Renal cortex interstitium (tissue), 11 donors: ENCODE measurements around the gene ALLC. TPM values are rescaled to one million over a fixed set of nuclear protein-coding genes. Genes with fewer than 3 reads are reported as not detected.

Experiments
- DNase-seq, 11 donors: peaks; one replicate each; pipeline ENCODE4 v3.0.0-alpha.2; 2013; ENCODE audit warnings: low read depth in 9 of 11, low spot score in 4 of 11; ENCODE audit errors: extremely low read depth in 1 of 11
- polyA plus RNA-seq, 3 donors: library from polyadenylated mRNA; unstranded; fragments of 120-200 nt; gene quantifications; one replicate each; pipeline ENCODE4 v1.2.1, GENCODE V29; 2013; ENCODE audit not compliant: insufficient read length in 3 of 3

ALLC gene
- polyA plus RNA-seq, 3 donors = not detected

DNA sequence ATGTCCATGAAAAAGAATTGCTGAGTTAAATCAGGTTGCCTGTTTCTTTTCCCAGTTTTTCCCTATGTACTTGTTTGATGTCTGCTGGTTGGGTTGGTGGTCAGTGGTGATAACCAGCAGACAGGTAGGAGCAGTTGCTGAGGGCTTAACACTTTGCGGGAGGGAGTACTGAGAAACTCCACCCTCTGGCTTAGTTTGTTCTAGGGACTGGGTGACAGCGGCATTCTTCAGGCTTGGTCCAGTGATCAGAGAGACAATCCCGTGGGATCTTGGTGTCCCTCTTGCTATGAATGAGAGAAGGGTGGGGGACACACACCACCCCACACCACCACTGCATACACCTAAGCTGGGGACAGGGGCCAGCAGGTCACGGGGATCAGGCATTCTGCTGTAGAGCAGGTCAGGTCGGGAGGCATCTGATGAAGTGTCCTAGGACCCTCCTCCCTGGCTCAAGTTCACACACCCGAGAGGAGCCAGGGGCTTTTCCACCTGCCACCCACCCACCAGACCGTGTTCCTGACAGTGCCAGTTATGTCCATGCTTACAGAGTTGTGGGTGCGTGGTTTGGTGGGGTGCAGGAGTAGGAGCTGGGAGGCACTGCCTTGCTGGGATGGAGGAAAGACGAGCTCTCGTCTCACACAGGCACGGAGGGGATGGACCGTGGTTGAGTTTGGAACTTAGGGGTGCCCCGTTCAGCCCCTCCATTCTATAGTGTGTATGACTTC, 21.3 kb upstream of the ALLC start:
- no peak for DNase-seq

DNA sequence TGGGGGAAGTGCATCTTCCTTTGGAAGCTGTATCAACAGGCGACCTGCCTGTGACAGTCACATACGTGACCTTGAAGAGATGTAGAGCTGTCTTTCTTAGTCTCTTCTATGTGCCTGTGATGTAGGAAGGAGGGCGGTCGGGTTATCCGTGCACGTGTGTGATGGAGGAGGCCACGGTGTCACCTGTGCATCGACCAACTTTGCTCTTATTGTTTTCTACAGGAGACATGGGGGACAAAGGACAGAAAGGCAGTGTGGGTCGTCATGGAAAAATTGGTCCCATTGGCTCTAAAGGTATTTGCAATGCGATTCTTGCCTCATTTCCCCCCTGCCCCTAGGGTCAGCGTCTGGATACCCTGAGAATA, 20.7 kb upstream of the ALLC start:
- DNase-seq = no peak

DNA sequence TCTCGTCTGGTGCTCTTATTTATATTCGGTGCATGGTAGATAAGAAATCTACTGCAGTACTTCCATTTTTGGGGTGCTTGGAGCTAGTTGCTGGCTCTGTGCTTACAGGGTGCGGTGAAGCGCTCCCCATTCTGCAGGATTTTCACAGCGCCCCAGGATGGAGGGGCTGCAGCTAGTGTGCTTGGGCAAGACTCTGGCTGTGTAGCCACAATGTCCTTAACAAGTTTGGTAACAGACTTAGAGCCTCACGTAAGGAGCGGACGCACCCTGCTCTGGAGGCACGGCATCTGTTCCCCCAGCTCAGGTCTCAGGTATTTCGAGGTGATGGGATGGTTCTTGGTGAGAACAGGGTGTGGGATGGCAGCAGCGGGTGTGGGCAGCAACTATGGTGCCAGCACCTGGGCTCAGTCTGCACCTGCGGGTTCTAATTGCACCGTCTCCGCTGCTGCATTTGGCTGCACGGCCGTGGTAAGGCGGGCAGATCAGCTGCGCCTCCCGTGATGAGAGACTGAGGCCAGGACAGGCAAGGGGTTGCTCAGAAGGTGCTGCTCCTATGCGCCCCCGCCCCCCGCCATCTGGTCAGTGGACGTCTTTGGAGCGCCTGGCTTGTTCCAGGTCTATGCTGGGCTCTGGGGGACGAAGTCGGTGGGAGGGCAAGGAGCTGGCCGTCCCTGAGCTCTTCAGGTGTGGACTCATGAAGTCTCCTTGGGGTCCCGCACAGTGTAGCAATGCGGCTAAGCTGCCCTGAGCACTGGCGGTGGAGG, 20.1 kb upstream of the ALLC start:
- no peak for DNase-seq

DNA sequence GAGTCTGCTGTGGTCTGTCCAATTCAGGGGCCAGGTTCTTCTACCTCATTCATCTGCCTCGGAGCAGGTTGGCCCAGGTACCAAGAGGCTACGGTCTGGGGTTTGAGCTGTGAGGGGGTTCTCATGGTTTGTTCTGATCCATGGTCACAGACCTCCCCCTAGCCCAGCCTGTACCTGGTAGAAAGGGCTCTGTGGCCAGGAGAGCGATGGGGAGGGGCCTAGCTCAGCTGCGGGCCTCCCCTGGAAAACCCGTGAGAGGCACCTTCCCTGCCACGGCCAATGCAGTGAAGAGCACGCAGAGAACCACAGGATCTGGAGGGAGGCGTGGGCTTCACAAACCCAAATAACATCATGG, 19.6 kb upstream of the ALLC start:
- DNase-seq = no peak

DNA sequence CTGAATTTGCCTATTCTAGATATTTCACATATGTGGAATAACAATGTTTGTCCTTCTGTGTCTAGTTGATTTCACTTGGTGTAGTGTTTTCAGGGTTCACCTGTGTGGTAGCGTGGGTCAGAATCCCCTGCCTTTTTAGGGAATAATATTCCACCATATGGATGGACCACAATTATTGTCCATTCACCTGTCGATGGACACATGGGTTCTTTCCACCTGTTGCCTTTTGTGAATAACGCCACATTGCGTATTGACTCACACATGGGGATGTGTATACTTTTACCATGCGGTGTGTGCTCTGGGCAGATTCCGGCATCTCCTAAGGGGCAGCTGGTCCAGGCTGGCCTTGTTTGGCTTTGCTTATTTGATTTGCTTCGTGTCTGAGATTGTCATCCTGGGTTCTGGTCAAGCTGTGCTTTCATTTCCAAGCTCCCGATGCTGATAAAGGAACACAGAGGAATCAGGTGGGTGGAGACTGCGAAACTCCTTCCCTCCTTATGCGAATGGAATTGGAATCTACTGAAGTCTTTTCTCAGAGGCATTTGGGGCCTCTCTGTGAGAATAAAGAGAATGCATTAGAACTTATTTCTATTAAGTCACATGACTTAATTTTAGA, 18.9 kb upstream of the ALLC start:
- no peak for DNase-seq

DNA sequence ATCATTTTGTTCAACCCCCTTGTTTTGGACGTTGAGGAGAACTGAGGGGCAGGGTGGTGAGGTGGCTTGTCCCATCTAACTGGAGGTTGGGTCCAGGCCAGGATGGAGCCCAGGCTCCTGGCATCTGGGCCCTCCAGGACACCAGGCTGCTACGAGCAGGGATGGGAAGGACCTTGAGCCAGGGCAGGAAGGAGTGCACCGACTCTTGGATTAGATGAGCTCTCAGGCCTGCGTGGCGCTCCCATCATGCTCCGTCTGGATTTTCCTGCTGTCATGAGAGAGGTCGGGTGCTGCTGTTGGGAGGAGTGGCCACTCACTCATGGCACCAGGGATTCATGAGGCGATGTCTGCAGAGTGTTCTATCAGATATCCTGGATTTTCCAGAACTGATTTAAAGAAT, 18.3 kb upstream of the ALLC start:
- DNase-seq = no peak

DNA sequence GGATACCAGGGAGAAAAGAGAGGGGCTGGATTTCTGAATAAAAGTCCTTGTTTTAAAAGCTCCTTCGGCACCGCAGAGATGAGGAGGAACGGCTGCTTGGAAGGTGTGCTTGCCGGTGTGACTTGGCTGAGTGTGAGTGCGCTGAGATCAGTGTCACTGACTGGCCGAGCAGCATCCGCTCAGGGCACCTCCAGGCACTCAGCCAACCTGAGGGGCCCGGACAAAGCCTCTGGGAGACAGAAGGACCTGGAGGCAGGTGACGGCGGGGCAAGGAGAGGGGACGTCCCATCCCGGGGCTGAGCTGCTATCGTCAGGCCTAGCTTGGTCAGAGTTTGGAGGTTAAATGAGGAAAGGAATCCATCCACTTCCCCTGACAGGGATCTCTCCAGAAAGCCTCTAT, 16.8 kb upstream of the ALLC start:
- DNase-seq = no peak

DNA sequence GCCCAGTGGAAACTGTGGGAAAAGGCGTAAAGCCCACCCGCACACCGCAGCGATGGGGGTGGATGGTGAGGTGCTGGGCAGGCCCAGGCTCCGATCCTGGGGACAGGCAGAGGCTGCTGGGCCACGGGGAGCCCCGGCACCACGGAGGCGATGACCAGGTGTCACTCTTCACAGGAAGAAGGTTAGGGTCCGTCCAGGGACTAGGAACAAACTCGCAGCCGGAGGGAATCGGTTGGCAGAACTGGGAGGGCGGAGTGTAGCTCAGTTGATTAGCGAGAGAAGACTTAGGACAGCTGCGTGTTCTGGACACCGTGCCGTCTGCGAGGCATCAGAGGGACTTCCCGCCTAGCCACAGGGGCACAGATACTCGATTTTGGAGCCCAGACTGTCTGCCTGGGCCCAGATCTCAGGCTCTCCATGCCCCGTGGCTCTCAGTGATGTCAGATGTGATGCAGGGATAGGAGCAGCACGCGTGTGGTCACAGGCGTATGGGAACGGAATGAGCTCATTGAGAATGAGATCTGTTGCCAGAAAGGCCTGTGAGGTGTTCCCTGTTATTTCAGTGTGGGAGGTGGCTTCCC, 16.1 kb upstream of the ALLC start:
- DNase-seq = no peak

DNA sequence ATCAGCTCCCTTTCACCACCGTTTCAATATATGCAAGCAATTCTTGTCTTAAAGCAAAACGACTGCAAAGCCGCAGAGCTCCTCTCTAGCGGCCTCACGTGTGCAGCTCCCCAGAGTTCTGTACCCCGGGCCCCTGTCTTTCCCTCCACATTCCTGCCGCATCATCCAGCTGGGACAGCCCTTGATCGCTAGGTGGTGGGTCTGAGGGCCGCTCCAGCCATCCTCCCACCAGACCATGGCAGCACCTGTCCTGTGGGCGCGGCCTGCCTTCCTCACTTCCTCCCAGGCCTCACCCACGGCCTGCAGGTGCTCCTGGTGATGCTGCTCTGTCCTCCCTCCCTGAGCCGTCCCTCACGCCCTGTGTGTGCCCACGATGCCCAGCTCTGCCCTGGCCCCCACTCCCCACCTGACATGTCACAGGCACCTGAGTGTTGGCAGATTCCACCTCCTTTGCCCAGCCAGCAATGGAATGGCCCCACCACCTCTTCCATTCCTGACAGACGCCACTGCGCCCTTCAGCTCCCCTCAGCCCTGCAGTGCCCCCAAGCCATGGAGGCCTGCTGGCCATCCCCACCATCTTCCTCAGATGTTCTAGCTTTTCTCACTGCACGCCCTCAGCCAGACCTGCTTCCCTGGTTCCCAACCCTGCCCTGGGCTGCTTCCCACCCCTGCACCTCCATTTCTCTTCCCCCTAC, 15.3 kb upstream of the ALLC start:
- DNase-seq = no peak

DNA sequence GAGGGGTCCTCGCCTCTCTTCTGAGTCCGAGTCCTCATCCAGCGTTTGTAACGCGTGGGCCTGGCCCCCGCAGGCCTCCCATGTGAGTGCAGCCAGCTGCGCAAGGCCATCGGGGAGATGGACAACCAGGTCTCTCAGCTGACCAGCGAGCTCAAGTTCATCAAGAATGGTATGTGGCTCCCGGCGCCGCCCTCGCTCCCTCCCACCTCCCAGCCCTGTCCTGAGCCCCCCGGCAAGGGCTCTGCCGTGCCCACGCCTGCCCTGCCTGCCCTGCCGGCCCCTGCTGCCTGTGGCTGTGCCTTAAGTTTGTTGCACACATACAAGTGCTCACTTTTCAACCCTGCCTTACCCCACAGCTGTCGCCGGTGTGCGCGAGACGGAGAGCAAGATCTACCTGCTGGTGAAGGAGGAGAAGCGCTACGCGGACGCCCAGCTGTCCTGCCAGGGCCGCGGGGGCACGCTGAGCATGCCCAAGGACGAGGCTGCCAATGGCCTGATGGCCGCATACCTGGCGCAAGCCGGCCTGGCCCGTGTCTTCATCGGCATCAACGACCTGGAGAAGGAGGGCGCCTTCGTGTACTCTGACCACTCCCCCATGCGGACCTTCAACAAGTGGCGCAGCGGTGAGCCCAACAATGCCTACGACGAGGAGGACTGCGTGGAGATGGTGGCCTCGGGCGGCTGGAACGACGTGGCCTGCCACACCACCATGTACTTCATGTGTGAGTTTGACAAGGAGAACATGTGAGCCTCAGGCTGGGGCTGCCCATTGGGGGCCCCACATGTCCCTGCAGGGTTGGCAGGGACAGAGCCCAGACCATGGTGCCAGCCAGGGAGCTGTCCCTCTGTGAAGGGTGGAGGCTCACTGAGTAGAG, 14.4 kb upstream of the ALLC start:
- no peak for DNase-seq

DNA sequence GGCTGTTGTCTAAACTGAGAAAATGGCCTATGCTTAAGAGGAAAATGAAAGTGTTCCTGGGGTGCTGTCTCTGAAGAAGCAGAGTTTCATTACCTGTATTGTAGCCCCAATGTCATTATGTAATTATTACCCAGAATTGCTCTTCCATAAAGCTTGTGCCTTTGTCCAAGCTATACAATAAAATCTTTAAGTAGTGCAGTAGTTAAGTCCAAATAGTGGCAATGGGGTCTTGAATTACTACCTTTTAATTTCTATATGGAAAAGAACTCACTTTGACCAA, 13.8 kb upstream of the ALLC start:
- DNase-seq = no peak

DNA sequence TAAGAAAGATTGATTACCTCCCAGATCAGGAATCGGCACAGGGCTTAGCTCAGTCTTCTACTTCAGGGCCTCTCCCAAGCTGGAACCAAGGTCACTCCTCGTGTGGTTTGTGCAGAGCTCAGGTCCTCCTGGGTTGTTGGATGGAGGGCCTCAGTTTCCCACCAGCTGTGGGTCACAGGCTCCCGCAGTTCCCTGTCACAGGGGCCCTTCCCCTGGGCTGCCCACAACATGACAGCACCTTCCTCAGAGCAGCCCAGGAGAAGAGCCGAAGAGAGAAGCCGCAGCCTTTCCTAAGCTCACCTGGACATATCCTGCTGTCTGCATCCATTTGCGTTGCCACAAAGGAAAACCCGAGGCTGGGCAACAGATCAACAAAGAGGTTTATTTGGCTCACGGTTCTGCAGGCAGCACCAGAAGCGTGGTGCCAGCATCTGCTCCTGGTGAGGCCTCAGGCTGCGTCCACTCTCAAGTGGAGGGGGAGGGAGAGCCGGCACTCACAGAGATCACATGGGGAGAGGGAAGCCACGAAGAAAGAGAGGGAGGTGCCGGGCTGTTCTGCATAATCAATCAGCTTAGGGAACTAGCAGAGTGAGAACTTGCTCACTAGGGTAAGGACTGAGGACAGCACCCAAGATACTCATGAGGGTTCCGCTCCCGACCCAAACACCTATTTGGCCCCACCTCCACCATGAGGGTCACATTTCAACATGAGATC, 13.0 kb upstream of the ALLC start:
- DNase-seq = no peak

DNA sequence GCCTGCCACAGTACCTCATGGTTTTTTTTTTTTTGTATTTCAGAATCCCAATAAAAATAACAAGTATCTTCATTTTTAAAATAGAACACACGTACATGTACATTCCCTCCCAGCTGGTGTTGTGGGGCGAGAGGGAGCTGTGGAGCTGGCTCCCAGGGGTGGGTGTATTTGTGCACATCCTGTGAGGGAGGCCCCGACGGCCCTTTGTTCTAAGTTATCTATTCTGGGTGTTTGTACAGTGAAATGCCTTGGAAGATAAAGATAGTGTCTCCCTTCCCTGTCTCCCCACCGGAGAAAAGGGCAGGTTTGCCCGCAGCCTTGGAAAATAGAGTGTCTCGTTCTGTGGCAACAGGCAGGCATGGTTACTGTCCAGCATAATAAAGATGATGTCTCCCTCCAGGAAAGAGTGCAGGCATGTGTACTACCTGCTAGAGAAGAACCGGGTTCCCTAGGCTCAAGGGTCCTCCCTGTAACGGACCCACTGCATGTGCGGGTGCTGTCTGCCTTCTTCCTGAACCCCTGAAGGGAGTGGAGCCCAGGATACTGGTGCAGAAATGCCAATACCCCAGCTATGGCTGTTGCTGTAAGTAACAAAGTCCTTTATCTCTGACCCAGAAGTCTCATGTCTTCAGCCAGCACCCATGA, 12.1 kb upstream of the ALLC start:
- DNase-seq = no peak

DNA sequence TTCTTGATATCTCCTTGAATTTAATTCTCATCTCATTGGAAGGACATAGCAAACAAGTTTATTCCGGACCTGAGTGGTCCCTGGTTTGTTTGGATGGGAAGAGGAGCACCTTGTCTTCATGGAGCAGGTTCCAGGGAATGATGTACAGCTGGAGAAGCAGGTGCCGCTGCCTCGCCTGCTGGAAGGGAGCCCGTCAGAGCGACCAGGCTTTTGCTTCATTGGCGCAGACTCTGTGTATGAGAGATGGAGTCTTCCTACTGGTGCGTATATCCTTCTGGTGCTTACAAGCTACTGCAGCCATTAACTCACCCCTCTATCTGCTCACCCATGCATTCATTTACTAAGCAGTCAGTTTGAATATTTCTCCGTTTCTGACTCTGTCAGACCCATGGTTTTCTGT, 11.6 kb upstream of the ALLC start:
- DNase-seq = no peak

DNA sequence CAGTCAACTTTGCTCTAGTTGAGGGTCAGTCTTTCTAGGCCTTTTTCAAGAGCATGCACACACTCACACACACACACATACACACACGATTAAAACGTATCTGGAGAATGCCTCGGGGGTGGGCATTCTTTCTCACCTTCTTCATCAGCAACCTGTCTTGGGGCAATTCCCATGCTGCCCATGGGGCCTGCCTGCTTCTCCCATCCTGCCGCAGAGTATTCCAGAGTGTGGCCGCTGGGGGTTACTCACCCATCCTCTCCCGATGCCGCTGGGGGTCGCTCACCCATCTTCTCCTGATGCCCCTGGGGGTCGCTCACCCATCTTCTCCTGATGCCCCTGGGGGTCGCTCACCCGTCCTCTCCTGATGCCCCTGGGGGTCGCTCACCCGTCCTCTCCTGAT, 10.8 kb upstream of the ALLC start:
- DNase-seq = no peak

DNA sequence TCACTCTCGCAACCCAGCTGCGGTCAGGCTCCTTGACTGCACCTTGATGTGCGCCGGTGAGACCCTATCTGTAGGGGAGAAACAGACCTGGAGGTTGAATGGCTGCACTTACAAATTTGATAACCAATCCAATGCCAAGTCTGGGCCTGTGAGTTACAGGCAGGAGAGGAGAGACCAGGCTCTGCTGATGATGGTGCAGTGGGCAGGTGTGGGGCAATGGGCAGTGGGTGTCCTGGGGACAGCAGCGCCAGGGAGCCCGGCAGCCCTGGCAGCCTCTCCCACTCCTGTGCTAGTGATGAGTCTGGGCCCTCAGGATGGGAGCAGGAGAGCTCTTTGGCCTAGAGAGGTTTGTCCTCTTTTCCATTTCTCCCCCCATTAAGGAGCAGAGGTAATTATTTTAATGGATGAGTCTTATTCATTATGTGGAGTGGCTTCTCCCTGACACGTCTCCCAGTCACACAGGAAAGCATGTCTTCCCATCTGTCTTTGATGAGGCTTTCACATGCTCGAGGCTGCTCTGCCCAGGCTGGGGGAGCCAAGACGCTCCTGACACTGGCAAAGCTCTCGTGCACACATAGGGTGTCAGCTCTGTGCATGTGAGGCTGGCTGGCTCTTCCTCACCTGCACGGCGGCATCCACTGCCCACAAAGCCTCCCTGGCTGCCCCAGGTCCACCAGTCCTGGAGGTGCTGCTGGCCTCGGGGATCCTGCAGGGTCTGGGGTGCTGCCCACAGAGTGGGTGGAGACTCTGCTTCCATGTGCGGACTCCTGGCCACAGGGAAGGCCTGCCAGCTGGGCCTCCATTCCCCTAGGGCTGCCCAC, 10.0 kb upstream of the ALLC start:
- no peak for DNase-seq

DNA sequence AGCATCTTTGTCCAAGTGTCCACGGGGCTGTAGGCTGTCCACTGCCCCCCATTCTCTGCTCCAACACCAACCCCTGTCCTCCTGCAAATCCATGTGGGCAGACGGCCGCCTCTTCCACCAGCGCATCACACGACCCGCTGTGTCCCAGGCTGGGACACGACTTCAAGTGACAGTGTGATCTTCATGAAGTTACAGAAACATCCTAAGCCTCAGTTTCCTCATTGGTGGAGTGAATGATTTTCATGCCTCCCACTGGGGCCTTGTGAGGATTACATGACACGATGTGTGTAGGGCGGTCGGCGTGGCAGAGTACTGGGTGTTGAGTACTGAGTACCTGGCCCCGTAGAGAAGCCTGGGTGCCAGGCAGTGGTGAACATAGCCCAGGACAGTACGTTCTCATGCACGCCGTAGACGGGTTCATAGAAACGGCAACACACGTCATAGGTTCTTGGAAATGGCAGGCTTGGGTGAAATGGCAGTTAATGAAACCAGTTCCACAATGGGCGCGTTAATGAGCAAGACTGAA, 9.3 kb upstream of the ALLC start:
- DNase-seq = no peak
